Thyroid gland (tissue), 4 donors: Measurements from ENCODE around the gene MICALL1.
"Not testable (repeated sequence)": the region's sequence is repeated elsewhere in the genome, so short reads cannot be mapped to it uniquely, and the experiment has no call there.

Experiments
- CTCF ChIP-seq, 6 experiments: fragments of 200-600 bp in 3 of 6; fragments of 450-650 bp in 3 of 6; sonication (generic) in 3 of 6; IDR thresholded peaks; one replicate each; pipeline ENCODE4 v1.5.1; 2016 to 2019; ENCODE audit warnings: antibody characterized with exemption in 6 of 6, mild to moderate bottlenecking in 2 of 6, inconsistent platforms in 1 of 6, moderate library complexity in 1 of 6
- POLR2A ChIP-seq, 2 donors: fragments of 450-650 bp; IDR thresholded peaks; one replicate each; pipeline ENCODE4 v1.6.1; 2017; ENCODE audit warnings: antibody characterized with exemption in 2 of 2, mild to moderate bottlenecking in 2 of 2, moderate library complexity in 1 of 2

DNA sequence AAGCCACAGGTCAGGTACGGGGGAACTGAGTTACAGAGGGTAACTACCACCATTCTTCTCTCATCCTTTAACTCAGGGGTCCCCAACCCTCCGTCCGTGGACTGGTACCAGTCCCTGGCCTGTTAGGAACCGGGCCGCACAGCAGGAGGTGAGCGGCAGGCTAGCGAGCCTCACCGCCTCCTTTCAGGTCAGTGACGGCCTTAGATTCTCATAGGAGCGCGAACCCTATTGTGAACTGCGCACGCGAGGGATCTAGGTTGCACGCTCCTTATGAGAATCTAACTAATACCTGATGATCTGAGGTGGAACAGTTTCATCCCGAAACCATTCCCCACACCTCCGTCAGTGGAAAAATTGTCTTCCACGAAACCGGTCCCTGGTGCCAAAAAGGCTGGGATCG, 46.5 kb downstream of the MICALL1 start:
- TF ChIP-seq CTCF, POLR2A (IDR thresholded peaks at IDR 0.05): not testable (repeated sequence)
